Measurements from ENCODE around the gene ZNF48.

The ZNF48 gene

GRCh38 chr16:30351001-30351441 lies 44.2 kb upstream of the ZNF48 start:
- H3K4me3 ChIP-seq (replicated peaks; ENCODE audit: low read depth, low read length) = no peak overlapping the region
- no peak for TF ChIP-seq CTCF (IDR thresholded peaks at IDR 0.05; ENCODE audit: low read length, missing control alignments)
- DNase-seq (ENCODE audit: low read depth) = no peak

GRCh38 chr16:30351586-30352419 lies 43.4 kb upstream of the ZNF48 start:
- H3K4me3 ChIP-seq (replicated peaks; ENCODE audit: low read depth, low read length) = no peak overlapping the region
- peak; percentile 97 for DNase-seq (ENCODE audit: low read depth)

GRCh38 chr16:30352488-30353401 lies 42.5 kb upstream of the ZNF48 start:
- no peak for DNase-seq (ENCODE audit: low read depth)
- TF ChIP-seq CTCF (IDR thresholded peaks at IDR 0.05; ENCODE audit: low read length, missing control alignments) = peak; percentile 5
- no peak overlapping the region for H3K4me3 ChIP-seq (replicated peaks; ENCODE audit: low read depth, low read length)

More at GRCh38 chr16:30351586-30352419, 43.4 kb upstream of the ZNF48 start:
- TF ChIP-seq CTCF (IDR thresholded peaks at IDR 0.05; ENCODE audit: low read length, missing control alignments) = no peak

DNA sequence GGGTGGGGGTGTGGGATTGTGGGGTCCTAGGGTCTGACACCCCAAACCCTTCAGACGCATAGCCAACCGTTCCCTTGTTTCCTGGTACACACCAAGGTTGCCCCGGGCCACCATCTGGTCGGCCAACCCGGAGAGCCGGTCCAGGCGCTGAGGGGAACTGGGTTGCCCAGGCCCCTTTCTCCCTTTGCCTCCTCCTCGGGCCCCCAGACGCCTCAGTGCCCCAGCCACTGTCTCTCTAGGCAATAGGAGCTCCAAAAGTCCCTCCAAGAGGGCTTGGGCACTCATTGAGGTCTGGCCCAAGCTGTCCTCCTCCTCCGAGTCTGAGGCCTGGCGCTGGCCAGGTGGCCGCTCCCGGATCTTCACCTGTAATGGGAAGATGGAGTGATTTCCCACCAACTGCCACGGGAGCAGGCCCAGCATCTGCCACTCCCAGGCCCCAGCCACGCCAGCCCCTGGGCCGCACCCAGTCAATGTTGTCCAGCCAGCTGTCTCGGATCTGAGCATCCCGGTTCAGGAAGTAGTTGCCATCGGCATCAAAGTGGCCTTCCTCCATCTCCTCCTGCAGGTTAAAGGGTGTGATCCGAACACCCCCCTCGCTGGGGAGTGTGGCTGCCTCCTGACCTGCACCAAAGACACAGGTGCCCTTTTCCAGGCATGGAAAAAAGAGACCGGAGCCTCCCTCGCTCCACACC lies 41.6 kb upstream of the ZNF48 start:
- H3K4me3 ChIP-seq (replicated peaks; ENCODE audit: low read depth, low read length) = peak overlapping the region; percentile 78
- TF ChIP-seq CTCF (IDR thresholded peaks at IDR 0.05; ENCODE audit: low read length, missing control alignments) = no peak
- no peak for DNase-seq (ENCODE audit: low read depth)

- DNase-seq (ENCODE audit: low read depth) = no peak
- peak overlapping the region; percentile 78 for H3K4me3 ChIP-seq (replicated peaks; ENCODE audit: low read depth, low read length)
- TF ChIP-seq CTCF (IDR thresholded peaks at IDR 0.05; ENCODE audit: low read length, missing control alignments) = no peak
Observed at GRCh38 chr16:30354423-30355143, 40.6 kb upstream of the ZNF48 start.

Measured in fibroblast of pulmonary artery (primary cell).